Astrocyte (in vitro differentiated cells and primary cell): ENCODE data around the gene MADCAM1. TPM values are rescaled to one million over a fixed set of nuclear protein-coding genes. Genes with fewer than 3 reads are reported as not detected.

Source experiments
- DNase-seq: peaks from one replicate; pipeline ENCODE4 v3.0.0-alpha.2; 2010; ENCODE audit warnings: low read depth
- FAIRE-seq: peaks from 2 replicates; lab custom pipeline; 2011; peaks lifted over from hg19 to GRCh38; lab: Jason Lieb, UNC
- H2AFZ ChIP-seq: 2 replicates; pipeline ENCODE4 v1.6.0; 2012; ENCODE audit warnings: low read depth, low read length, inconsistent platforms
- H3K27ac ChIP-seq: 2 replicates; pipeline ENCODE4 v1.5.1; 2011; ENCODE audit warnings: low read depth, low read length, inconsistent platforms
- H3K27me3 ChIP-seq: 2 replicates; pipeline ENCODE4 v1.6.0; 2011; ENCODE audit warnings: low read length, inconsistent platforms; ENCODE audit not compliant: insufficient read depth
- H3K36me3 ChIP-seq: 2 replicates; pipeline ENCODE4 v1.5.1; 2011; ENCODE audit warnings: low read length, inconsistent platforms; ENCODE audit not compliant: insufficient read depth
- H3K4me1 ChIP-seq: 2 replicates; pipeline ENCODE4 v1.5.1; 2011; ENCODE audit warnings: low read length, inconsistent platforms; ENCODE audit not compliant: insufficient read depth
- H3K4me2 ChIP-seq: 2 replicates; pipeline ENCODE4 v1.6.0; 2012; ENCODE audit warnings: low read length, inconsistent platforms
- H3K4me3 ChIP-seq: 2 replicates; pipeline ENCODE4 v1.5.1; 2011; ENCODE audit warnings: low read depth, mild to moderate bottlenecking, low read length, inconsistent platforms; ENCODE audit not compliant: insufficient read depth
- H3K79me2 ChIP-seq: 2 replicates; pipeline ENCODE4 v1.6.0; 2012; ENCODE audit warnings: mild to moderate bottlenecking, low read length, inconsistent platforms; ENCODE audit not compliant: insufficient read depth
- H3K9ac ChIP-seq: 2 replicates; pipeline ENCODE4 v1.6.0; 2012; ENCODE audit warnings: mild to moderate bottlenecking, low read length, inconsistent platforms
- H3K9me3 ChIP-seq: 2 replicates; pipeline ENCODE4 v1.5.1; 2012; ENCODE audit warnings: low read depth, mild to moderate bottlenecking, low read length, inconsistent platforms; ENCODE audit not compliant: insufficient read depth
- H4K20me1 ChIP-seq: 2 replicates; pipeline ENCODE4 v1.6.0; 2012; ENCODE audit warnings: low read length, inconsistent platforms; ENCODE audit not compliant: insufficient read depth
- H3K27ac Mint-ChIP-seq: one replicate; pipeline ENCODE4 v1.8.0; 2021; ENCODE audit warnings: mild to moderate bottlenecking, mixed read lengths; ENCODE audit not compliant: unreplicated experiment
- H3K27me3 Mint-ChIP-seq: one replicate; pipeline ENCODE4 v1.8.0; 2021; ENCODE audit warnings: low read depth, mixed read lengths; ENCODE audit not compliant: unreplicated experiment
- H3K36me3 Mint-ChIP-seq: one replicate; pipeline ENCODE4 v1.8.0; 2021; ENCODE audit warnings: low read depth, mixed read lengths; ENCODE audit not compliant: unreplicated experiment
- H3K4me1 Mint-ChIP-seq: one replicate; pipeline ENCODE4 v1.8.0; 2021; ENCODE audit warnings: low read depth, mixed read lengths; ENCODE audit not compliant: unreplicated experiment
- H3K4me3 Mint-ChIP-seq: one replicate; pipeline ENCODE4 v1.8.0; 2021; ENCODE audit warnings: mild to moderate bottlenecking, moderate library complexity, mixed read lengths; ENCODE audit not compliant: unreplicated experiment
- H3K9me3 Mint-ChIP-seq: one replicate; pipeline ENCODE4 v1.8.0; 2021; ENCODE audit warnings: mild to moderate bottlenecking, mixed read lengths; ENCODE audit not compliant: unreplicated experiment
- EZH2 ChIP-seq: IDR thresholded peaks from 2 replicates; pipeline ENCODE4 v1.6.1; 2012; ENCODE audit warnings: mild to moderate bottlenecking, low read length, inconsistent platforms; ENCODE audit not compliant: insufficient read depth
- total RNA-seq: library from RNA; stranded (reverse); gene quantifications from 2 replicates; pipeline ENCODE4 v1.2.1, GENCODE V29; 2021
- TF ChIP-seq, protein P1 (sequence below): IDR thresholded peaks from 2 replicates; pipeline ENCODE4 v1.5.1; 2011; ENCODE audit warnings: low read depth, mild to moderate bottlenecking, inconsistent platforms, low read length, moderate library complexity; ENCODE audit not compliant: insufficient read depth

MADCAM1 gene
- total RNA-seq, 1 donor from 2014 or later, result 0.57 TPM

DNA sequence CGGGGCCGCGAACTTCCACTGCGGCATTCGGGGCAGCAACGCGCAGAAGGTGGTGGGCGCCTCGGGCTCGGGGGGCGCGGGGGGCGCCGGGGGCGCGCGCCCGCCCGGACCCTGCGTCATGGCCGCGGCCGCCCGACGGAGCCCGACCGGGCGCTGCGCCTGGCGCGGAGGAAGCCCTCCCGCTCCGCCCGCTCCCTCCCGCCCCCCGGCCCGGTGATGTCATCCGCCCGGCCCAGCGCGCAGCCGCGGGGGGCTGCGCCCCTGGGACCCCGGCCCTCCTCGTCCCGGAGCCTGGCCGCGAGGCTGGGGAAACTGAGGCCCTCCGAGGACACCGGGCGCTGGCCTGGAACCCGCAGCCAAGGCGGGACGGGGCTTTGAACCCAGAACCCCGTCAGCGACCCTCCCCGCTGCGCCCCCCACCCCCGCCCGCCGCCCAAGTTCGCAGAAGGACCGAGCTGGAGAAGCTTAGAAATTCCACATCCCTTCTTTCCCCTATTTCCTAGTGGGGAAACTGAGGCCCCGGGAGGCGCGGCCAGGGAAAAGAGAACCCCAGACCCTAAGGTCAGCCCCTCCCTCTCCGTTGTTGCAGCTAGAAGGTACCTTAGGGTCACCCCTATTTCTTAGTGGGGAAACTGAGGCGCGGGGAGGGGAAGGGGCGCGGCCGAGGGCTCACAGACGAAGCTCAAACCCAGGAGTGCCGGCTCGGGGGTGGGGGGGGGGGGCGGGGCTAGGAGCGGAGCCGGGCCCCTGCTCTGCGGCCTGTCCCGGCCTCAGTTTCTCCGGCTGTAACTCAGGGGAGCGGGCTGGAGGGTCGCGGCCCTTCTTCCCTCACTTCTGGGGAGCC lies 35.2 kb upstream of the MADCAM1 start, which contains the start of gene SHC2:
SHC2 (minus strand) TSS at position 157 of the 844 bp plus-strand sequence; CDS start at position 120, 37 bp downstream.
- peak within 1 kb of the TSS; percentile 91 for H3K4me3 Mint-ChIP-seq
- Histone ChIP-seq H3K4me2 (peak within 1 kb of the TSS; percentile 86), H3K36me3 (no peaks in the 10 kb centered on the region), H3K27me3 (peaks cover 2% of the 10 kb centered on the region), H3K27ac (no peak within 1 kb of the TSS), H3K9ac (peak within 1 kb of the TSS; percentile 78), H4K20me1 (no peaks in the 10 kb centered on the region), H3K4me1 (peaks cover 5% of the 10 kb centered on the region), H3K79me2 (no peaks in the 10 kb centered on the region), H3K4me3 (peak within 1 kb of the TSS; percentile 28), H2AFZ (peak within 1 kb of the TSS; percentile 71), H3K9me3 (no peaks in the 10 kb centered on the region)
- no peaks in the 10 kb centered on the region for H3K4me1 Mint-ChIP-seq
- TF ChIP-seq, protein P1, sequence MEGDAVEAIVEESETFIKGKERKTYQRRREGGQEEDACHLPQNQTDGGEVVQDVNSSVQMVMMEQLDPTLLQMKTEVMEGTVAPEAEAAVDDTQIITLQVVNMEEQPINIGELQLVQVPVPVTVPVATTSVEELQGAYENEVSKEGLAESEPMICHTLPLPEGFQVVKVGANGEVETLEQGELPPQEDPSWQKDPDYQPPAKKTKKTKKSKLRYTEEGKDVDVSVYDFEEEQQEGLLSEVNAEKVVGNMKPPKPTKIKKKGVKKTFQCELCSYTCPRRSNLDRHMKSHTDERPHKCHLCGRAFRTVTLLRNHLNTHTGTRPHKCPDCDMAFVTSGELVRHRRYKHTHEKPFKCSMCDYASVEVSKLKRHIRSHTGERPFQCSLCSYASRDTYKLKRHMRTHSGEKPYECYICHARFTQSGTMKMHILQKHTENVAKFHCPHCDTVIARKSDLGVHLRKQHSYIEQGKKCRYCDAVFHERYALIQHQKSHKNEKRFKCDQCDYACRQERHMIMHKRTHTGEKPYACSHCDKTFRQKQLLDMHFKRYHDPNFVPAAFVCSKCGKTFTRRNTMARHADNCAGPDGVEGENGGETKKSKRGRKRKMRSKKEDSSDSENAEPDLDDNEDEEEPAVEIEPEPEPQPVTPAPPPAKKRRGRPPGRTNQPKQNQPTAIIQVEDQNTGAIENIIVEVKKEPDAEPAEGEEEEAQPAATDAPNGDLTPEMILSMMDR, result no peak
- no peak for TF ChIP-seq EZH2
- H3K36me3 Mint-ChIP-seq, result peaks cover 6% of the 10 kb centered on the region
- H3K27me3 Mint-ChIP-seq, result no peaks in the 10 kb centered on the region
- H3K9me3 Mint-ChIP-seq, result no peaks in the 10 kb centered on the region
- no peak for FAIRE-seq
- H3K27ac Mint-ChIP-seq, result peak within 1 kb of the TSS; percentile 81
- no peak for DNase-seq

- H2AFZ ChIP-seq, result no peak overlapping the region
- H3K4me3 Mint-ChIP-seq, result peak overlapping the region; percentile 77
These were observed 34.4 kb upstream of the MADCAM1 start for GRCh38 chr19:461721-462551.

More at GRCh38 chr19:461721-462551, 34.4 kb upstream of the MADCAM1 start:
- no peak overlapping the region for H3K27ac ChIP-seq
- TF ChIP-seq, protein P1, result no peak
- peak; percentile 66 for TF ChIP-seq EZH2
- no peaks in the 10 kb centered on the region for H3K9me3 Mint-ChIP-seq
- FAIRE-seq (no peak), DNase-seq (no peak)
- no peak overlapping the region for H3K9ac ChIP-seq
- H3K27ac Mint-ChIP-seq, result no peak overlapping the region
- H3K9me3 ChIP-seq, result no peaks in the 10 kb centered on the region
- H3K79me2 ChIP-seq, result no peaks in the 10 kb centered on the region
- H3K4me3 ChIP-seq, result no peak overlapping the region
- no peaks in the 10 kb centered on the region for H3K36me3 ChIP-seq
- H3K27me3 ChIP-seq, result peaks cover 2% of the 10 kb centered on the region
- no peaks in the 10 kb centered on the region for H3K4me1 Mint-ChIP-seq
- H3K27me3 Mint-ChIP-seq, result no peaks in the 10 kb centered on the region
- H4K20me1 ChIP-seq, result no peaks in the 10 kb centered on the region
- H3K36me3 Mint-ChIP-seq, result peaks cover 6% of the 10 kb centered on the region
- H3K4me1 ChIP-seq, result peaks cover 5% of the 10 kb centered on the region
- H3K4me2 ChIP-seq, result peak overlapping the region; percentile 44
